ENCODE measurements around the gene XKR8. TPM values are rescaled to one million over a fixed set of nuclear protein-coding genes. Genes with fewer than 3 reads are reported as not detected.

XKR8 gene
- total and polyA plus RNA-seq, 2 of the 4 experiments (the other 2 are of a cell fraction): 1.1 to 10.7 TPM

DNA sequence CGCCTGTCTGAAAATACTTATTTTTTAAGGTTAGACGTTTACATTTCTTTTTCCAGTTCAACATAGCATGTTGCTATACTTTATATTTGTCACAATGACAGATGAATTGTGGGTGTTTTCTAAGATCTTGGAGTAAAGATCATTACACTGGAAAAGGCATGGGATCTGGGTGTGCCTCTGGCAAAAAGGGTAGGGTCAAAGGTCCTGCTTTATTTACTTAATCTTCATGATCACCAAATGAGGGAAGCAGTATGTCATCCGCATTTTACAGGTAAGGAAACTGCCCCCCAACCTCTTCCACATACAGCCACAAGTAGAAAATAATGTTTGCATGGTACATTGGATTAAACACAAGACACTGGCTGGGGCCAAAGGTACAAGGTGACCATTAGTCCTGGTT lies 37.5 kb upstream of the XKR8 start:
- no peak overlapping the region for H3K9ac ChIP-seq (ENCODE audit: low read depth, low read length)
- no peak overlapping the region for H4K8ac ChIP-seq (ENCODE audit: low read depth in 2 of 2, low read length in 2 of 2)
- H3K18ac ChIP-seq (ENCODE audit: low read depth, low read length): no peak overlapping the region
- in situ Hi-C loops (cut with MboI; ENCODE audit: low sequenced_read_pairs) (no loop called here), dilution Hi-C loops (cut with HindIII; ENCODE audit: low sequenced_read_pairs, unreplicated experiment) (no loop called here), intact Hi-C loops (cut with micrococcal nuclease) (no loop called here)
- WGBS, 2 experiments (ENCODE audit: extremely low coverage in 2 of 2, insufficient read length in 1 of 2): no CpG with 5 or more reads among the region's 3 CpGs
- H3K27me3 ChIP-seq (ENCODE audit: control insufficient read depth, insufficient read depth, low read length): no peaks in the 10 kb centered on the region
- no peak overlapping the region for H3K56ac ChIP-seq (ENCODE audit: extremely low read depth, insufficient read depth, low read length)
- no peak overlapping the region for H2AK5ac ChIP-seq (ENCODE audit: low read depth, low read length)
- ATAC-seq (ENCODE audit: low read depth): no peak
- H3K4me2 ChIP-seq (ENCODE audit: low read depth, low read length): no peak overlapping the region
- no peaks in the 10 kb centered on the region for H3K4me1 ChIP-seq (ENCODE audit: control insufficient read depth, insufficient read depth, low read length)
- no peak for DNase-seq
- no peak overlapping the region for H2BK15ac ChIP-seq (ENCODE audit: low read depth, low read length)
- no peak overlapping the region for H2AK9ac ChIP-seq (replicated peaks; ENCODE audit: low read depth, low read length, poor library complexity)
- H3K79me1 ChIP-seq (ENCODE audit: low read depth in 1 of 2, low read length in 2 of 2): no peaks in the 10 kb centered on the region
- no peak overlapping the region for H2AFZ ChIP-seq (replicated peaks; ENCODE audit: low read length, poor library complexity)
- H3K4ac ChIP-seq (ENCODE audit: low read depth, low read length): no peak overlapping the region
- H3K4me3 ChIP-seq (ENCODE audit: insufficient read depth, low read depth, low read length): no peak overlapping the region
- BruUV-seq (replicated peaks): no TSS peak
- ChIA-PET CTCF (interaction anchor here (1.8 kb wide), 1 partner anchor 19 kb away, joined by 3 read pairs; no protein-coding TSS in a partner anchor), POLR2A (ENCODE audit: unreplicated experiment) (no interaction called here)
- H2BK120ac ChIP-seq (ENCODE audit: low read depth, low read length): no peak overlapping the region
- H4K20me1 ChIP-seq (ENCODE audit: insufficient read depth, low read length): no peaks in the 10 kb centered on the region
- H2BK5ac ChIP-seq (ENCODE audit: low read depth, low read length, poor library complexity, severe bottlenecking): no peak overlapping the region
- no peak overlapping the region for H3K23ac ChIP-seq (ENCODE audit: low read depth, low read length)
- no peak for TF ChIP-seq MAZ (IDR thresholded peaks at IDR 0.05; ENCODE audit: borderline replicate concordance, low read depth, low read length)
- no peak for TF ChIP-seq FOS (IDR thresholded peaks at IDR 0.05; ENCODE audit: low read depth, low read length)
- no peak for TF ChIP-seq CHD1 (IDR thresholded peaks at IDR 0.05; ENCODE audit: low read depth, low read length)
- no peak for TF ChIP-seq RAD21 (IDR thresholded peaks at IDR 0.05; ENCODE audit: low read length)
- TF ChIP-seq RCOR1 (IDR thresholded peaks at IDR 0.05; ENCODE audit: insufficient replicate concordance, low read length): no peak
- no peak for TF ChIP-seq NFE2L2 (IDR thresholded peaks at IDR 0.05; ENCODE audit: low read depth, low read length)
- no peak for TF ChIP-seq POLR2A (IDR thresholded peaks at IDR 0.05; ENCODE audit: low read depth, low read length)
- TF ChIP-seq CEBPB (IDR thresholded peaks at IDR 0.05; ENCODE audit: low read depth, low read length): no peak
- no peak for TF ChIP-seq MAFK (IDR thresholded peaks at IDR 0.05; ENCODE audit: low read depth, low read length)
- TF ChIP-seq RFX5 (IDR thresholded peaks at IDR 0.05; ENCODE audit: low read depth, low read length): no peak
- no peak for TF ChIP-seq ELK1 (IDR thresholded peaks at IDR 0.05; ENCODE audit: borderline replicate concordance, low read depth, low read length)
- TF ChIP-seq, protein P1, sequence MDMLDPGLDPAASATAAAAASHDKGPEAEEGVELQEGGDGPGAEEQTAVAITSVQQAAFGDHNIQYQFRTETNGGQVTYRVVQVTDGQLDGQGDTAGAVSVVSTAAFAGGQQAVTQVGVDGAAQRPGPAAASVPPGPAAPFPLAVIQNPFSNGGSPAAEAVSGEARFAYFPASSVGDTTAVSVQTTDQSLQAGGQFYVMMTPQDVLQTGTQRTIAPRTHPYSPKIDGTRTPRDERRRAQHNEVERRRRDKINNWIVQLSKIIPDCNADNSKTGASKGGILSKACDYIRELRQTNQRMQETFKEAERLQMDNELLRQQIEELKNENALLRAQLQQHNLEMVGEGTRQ (IDR thresholded peaks at IDR 0.05; ENCODE audit: low read depth, low read length): no peak
- no peak for TF ChIP-seq MXI1 (IDR thresholded peaks at IDR 0.05; ENCODE audit: borderline replicate concordance, low read depth, low read length)
- no peak for TF ChIP-seq SMC3 (IDR thresholded peaks at IDR 0.05; ENCODE audit: low read depth, low read length)
- TF ChIP-seq CTCF (conservative IDR thresholded peaks at IDR 0.05; ENCODE audit: low read depth, low read length): no peak
- no peak for TF ChIP-seq BHLHE40 (IDR thresholded peaks at IDR 0.05; ENCODE audit: low read depth, low read length)
- no peak overlapping the region for H4K5ac ChIP-seq (ENCODE audit: low read depth, low read length)
- H3K9me1 ChIP-seq (ENCODE audit: insufficient read depth, low read length): no peaks in the 10 kb centered on the region
- H4K91ac ChIP-seq (ENCODE audit: insufficient read depth, low read depth, low read length): no peak overlapping the region
- H2BK20ac ChIP-seq (ENCODE audit: low read depth, low read length): no peak overlapping the region
- no peaks in the 10 kb centered on the region for H3K36me3 ChIP-seq (ENCODE audit: control insufficient read depth, insufficient read depth, low read length)
- H3K9me3 ChIP-seq (ENCODE audit: control insufficient read depth, insufficient read depth, low read length): no peaks in the 10 kb centered on the region
- no peak overlapping the region for H3K27ac ChIP-seq (ENCODE audit: insufficient read depth, low read length)
- no peak overlapping the region for H3K14ac ChIP-seq (replicated peaks; ENCODE audit: low read depth, low read length)

All from IMR-90 (cell line).